Measurements from ENCODE around the gene FGF14.

Gene FGF14

GRCh38 chr13:101846701-101847100 lies 555.1 kb downstream of the FGF14 start:
- ChIA-PET POLR2A (no interaction called here), CTCF (interaction anchor here (0.7 kb wide), 1 partner anchor 733 kb away, joined by 3 read pairs; no protein-coding TSS in a partner anchor)
- Histone ChIP-seq H3K4me3 (ENCODE audit: low read depth, low read length) (no peak overlapping the region), H3K9me3 (ENCODE audit: control insufficient read depth, insufficient read depth, low read depth, low read length) (no peaks in the 10 kb centered on the region), H3K36me3 (ENCODE audit: control insufficient read depth in 2 of 2, insufficient read depth in 1 of 2, low read length in 2 of 2) (no peaks in the 10 kb centered on the region), H3K4me1 (ENCODE audit: control insufficient read depth, insufficient read depth, low read length) (no peaks in the 10 kb centered on the region), H3K27ac (ENCODE audit: extremely low read depth, low read depth, low read length) (no peak overlapping the region)
- TF ChIP-seq ZBTB20 (tag by site-specific recombination; IDR thresholded peaks at IDR 0.05) (no peak), ZNF571 (tag by site-specific recombination; IDR thresholded peaks at IDR 0.05) (no peak), ZNF19 (tag by site-specific recombination; IDR thresholded peaks at IDR 0.05; ENCODE audit: low read depth) (no peak), ZNF600 (tag by site-specific recombination; IDR thresholded peaks at IDR 0.05) (no peak), ZBTB44 (tag by site-specific recombination; IDR thresholded peaks at IDR 0.05) (no peak), ZNF624 (tag by site-specific recombination; IDR thresholded peaks at IDR 0.05) (no peak), EGR2 (tag by site-specific recombination; IDR thresholded peaks at IDR 0.05; ENCODE audit: low read depth) (no peak), PRDM4 (tag by site-specific recombination; IDR thresholded peaks at IDR 0.05) (no peak)

- no peaks in the 10 kb centered on the region for H3K36me3 ChIP-seq (ENCODE audit: control insufficient read depth in 2 of 2, insufficient read depth in 1 of 2, low read length in 2 of 2)
- H3K4me1 ChIP-seq (ENCODE audit: control insufficient read depth, insufficient read depth, low read length) = no peaks in the 10 kb centered on the region
- no peaks in the 10 kb centered on the region for H3K9me3 ChIP-seq (ENCODE audit: control insufficient read depth, insufficient read depth, low read depth, low read length)
- POLR2A ChIA-PET = no interaction called here
- TF ChIP-seq PATZ1 (tag by site-specific recombination; IDR thresholded peaks at IDR 0.05) (no peak), ZNF354C (tag by site-specific recombination; IDR thresholded peaks at IDR 0.05; ENCODE audit: borderline replicate concordance, low read depth) (no peak), ZNF140 (tag by site-specific recombination; IDR thresholded peaks at IDR 0.05) (no peak), ZNF473 (tag by site-specific recombination; IDR thresholded peaks at IDR 0.05) (no peak), ZNF791 (tag by site-specific recombination; IDR thresholded peaks at IDR 0.05) (no peak), GLIS2 (tag by site-specific recombination; IDR thresholded peaks at IDR 0.05) (no peak)
- CTCF ChIA-PET = interaction anchor here (0.7 kb wide), 1 partner anchor 734 kb away, joined by 3 read pairs; no protein-coding TSS in a partner anchor
- H3K4me3 ChIP-seq (ENCODE audit: low read depth, low read length) = no peak overlapping the region
- H3K27ac ChIP-seq (ENCODE audit: extremely low read depth, low read depth, low read length) = no peak overlapping the region
Measured at GRCh38 chr13:101846249-101846648, 555.6 kb downstream of the FGF14 start.

- Histone ChIP-seq H3K36me3 (ENCODE audit: control insufficient read depth in 2 of 2, insufficient read depth in 1 of 2, low read length in 2 of 2) (no peaks in the 10 kb centered on the region), H3K27ac (ENCODE audit: extremely low read depth, low read depth, low read length) (no peak overlapping the region), H3K4me1 (ENCODE audit: control insufficient read depth, insufficient read depth, low read length) (no peaks in the 10 kb centered on the region), H3K9me3 (ENCODE audit: control insufficient read depth, insufficient read depth, low read depth, low read length) (no peaks in the 10 kb centered on the region), H3K4me3 (ENCODE audit: low read depth, low read length) (no peak overlapping the region)
- ChIA-PET CTCF (no interaction called here), POLR2A (no interaction called here)
- TF ChIP-seq ZNF701 (tag by site-specific recombination; IDR thresholded peaks at IDR 0.05) = no peak
- TF ChIP-seq ZNF510 (tag by site-specific recombination; IDR thresholded peaks at IDR 0.05; ENCODE audit: insufficient replicate concordance) = no peak
- TF ChIP-seq ZNF37A (tag by site-specific recombination; IDR thresholded peaks at IDR 0.05) = no peak
- TF ChIP-seq AEBP2 (tag by site-specific recombination; IDR thresholded peaks at IDR 0.05; ENCODE audit: borderline replicate concordance) = no peak
- TF ChIP-seq ZNF354C (tag by site-specific recombination; IDR thresholded peaks at IDR 0.05; ENCODE audit: borderline replicate concordance, low read depth) = no peak
- no peak for TF ChIP-seq ZNF239 (tag by site-specific recombination; IDR thresholded peaks at IDR 0.05)
- no peak for TF ChIP-seq ZNF423 (tag by site-specific recombination; IDR thresholded peaks at IDR 0.05)
- TF ChIP-seq SALL2 (tag by site-specific recombination; IDR thresholded peaks at IDR 0.05; ENCODE audit: borderline replicate concordance) = no peak
- no peak for TF ChIP-seq ZNF623 (tag by site-specific recombination; IDR thresholded peaks at IDR 0.05)
- no peak for TF ChIP-seq ZNF76 (tag by site-specific recombination; IDR thresholded peaks at IDR 0.05; ENCODE audit: borderline replicate concordance, low read depth)
- no peak for TF ChIP-seq ZNF664 (tag by site-specific recombination; IDR thresholded peaks at IDR 0.05)
- no peak for TF ChIP-seq ZNF335 (tag by site-specific recombination; conservative IDR thresholded peaks at IDR 0.05)
Measured at GRCh38 chr13:101845245-101846020, 556.4 kb downstream of the FGF14 start.
